ENCODE measurements around the gene LRRK1. TPM values are rescaled to one million over a fixed set of nuclear protein-coding genes. Genes with fewer than 3 reads are reported as not detected.

Gene LRRK1
- total and polyA plus RNA-seq, 12 donors = 1.5 to 8.1 (median 2.0) TPM

DNA sequence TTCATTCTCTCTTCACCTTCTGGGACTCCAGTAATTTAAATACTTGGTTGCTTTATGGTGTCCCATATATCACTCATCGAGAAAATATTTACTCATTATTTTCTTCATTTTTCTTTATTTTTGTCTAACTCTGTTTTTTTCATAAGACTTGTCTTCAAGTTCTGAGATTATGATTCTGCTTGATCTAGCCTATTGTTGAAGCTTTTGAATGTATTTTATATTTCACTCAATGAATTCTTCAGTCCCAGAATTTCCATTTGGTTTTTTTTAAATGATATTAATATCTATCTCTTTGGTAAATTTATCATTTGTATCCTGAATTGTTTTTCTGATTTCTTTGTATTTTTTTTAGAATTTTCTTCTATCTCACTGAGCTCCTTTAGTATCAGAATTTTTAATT, 117.0 kb downstream of the LRRK1 start:
- ATAC-seq (no peak), DNase-seq (no peak)
- Histone ChIP-seq H3K9me3 (peaks cover 0 to 44% (median 14%) of the 10 kb centered on the region in 11 donors), H3K4me1 (peaks cover 0 to 9% (median 0%) of the 10 kb centered on the region in 9 donors), H3K27me3 (peaks cover 0 to 7% (median 0%) of the 10 kb centered on the region in 7 donors), H3K4me3 (no peak overlapping the region), H3K36me3 (peaks cover 0 to 38% (median 0%) of the 10 kb centered on the region in 9 donors), H3K27ac (no peak overlapping the region)
- intact Hi-C loops (cut with DNase I) = no loop called here
- TF ChIP-seq, protein P1, sequence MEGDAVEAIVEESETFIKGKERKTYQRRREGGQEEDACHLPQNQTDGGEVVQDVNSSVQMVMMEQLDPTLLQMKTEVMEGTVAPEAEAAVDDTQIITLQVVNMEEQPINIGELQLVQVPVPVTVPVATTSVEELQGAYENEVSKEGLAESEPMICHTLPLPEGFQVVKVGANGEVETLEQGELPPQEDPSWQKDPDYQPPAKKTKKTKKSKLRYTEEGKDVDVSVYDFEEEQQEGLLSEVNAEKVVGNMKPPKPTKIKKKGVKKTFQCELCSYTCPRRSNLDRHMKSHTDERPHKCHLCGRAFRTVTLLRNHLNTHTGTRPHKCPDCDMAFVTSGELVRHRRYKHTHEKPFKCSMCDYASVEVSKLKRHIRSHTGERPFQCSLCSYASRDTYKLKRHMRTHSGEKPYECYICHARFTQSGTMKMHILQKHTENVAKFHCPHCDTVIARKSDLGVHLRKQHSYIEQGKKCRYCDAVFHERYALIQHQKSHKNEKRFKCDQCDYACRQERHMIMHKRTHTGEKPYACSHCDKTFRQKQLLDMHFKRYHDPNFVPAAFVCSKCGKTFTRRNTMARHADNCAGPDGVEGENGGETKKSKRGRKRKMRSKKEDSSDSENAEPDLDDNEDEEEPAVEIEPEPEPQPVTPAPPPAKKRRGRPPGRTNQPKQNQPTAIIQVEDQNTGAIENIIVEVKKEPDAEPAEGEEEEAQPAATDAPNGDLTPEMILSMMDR (IDR thresholded peaks at IDR 0.05) = no peak
- 90 to 96% methylated on average over 1 of the region's 1 CpG for WGBS, 2 donors

DNA sequence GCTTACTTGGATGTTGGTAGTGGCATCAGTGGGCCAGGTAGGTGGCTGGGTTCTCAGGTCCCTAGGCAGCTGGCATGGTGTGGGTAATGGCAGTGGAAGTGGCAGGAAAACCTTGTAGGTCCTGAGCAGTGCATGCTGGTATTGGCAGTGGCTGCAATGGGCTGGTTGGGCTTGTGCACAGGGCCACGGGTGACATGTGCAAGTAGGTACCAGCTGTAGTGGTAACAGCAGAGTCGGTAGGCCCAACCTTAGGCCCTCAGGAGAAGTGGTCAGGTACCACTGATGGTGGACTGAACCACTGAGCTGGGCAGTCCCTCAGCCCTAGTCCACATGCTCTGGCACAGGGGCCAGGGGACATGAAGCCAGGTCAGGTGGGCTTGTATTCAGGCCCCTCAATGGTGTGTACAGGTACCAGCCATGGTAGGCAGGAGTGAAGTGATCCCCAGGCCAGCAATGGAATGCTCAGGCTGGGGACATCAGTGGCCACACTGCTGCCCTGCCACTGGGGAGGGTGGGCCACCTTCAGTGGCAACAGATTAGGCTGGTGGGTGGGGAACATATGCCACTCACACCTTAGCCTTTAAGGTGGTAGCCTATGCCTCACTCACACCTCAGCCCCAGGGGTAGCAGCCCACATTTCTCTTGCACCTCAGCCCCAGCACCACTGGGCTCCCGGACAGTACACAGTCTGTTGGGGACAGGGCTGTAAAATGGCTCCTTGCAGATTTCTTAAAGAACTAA, 118.1 kb downstream of the LRRK1 start:
- ATAC-seq = peak in 1 of 8 donors; percentile 20
- Histone ChIP-seq H3K9me3 (peaks cover 0 to 49% (median 14%) of the 10 kb centered on the region in 11 donors), H3K4me3 (no peak overlapping the region), H3K27ac (no peak overlapping the region), H3K27me3 (peaks cover 0 to 7% (median 0%) of the 10 kb centered on the region in 7 donors), H3K36me3 (peaks cover 0 to 30% (median 0%) of the 10 kb centered on the region in 9 donors), H3K4me1 (peaks cover 0 to 9% (median 0%) of the 10 kb centered on the region in 9 donors)
- TF ChIP-seq, protein P1 (IDR thresholded peaks at IDR 0.05) = no peak
- DNase-seq = peak in 1 of 2 donors; percentile 2
- whole genome bisulfite sequencing, 2 donors = 94 to 96% methylated on average over 3 of the region's 3 CpGs
- intact Hi-C loops (cut with DNase I) = no loop called here

DNA sequence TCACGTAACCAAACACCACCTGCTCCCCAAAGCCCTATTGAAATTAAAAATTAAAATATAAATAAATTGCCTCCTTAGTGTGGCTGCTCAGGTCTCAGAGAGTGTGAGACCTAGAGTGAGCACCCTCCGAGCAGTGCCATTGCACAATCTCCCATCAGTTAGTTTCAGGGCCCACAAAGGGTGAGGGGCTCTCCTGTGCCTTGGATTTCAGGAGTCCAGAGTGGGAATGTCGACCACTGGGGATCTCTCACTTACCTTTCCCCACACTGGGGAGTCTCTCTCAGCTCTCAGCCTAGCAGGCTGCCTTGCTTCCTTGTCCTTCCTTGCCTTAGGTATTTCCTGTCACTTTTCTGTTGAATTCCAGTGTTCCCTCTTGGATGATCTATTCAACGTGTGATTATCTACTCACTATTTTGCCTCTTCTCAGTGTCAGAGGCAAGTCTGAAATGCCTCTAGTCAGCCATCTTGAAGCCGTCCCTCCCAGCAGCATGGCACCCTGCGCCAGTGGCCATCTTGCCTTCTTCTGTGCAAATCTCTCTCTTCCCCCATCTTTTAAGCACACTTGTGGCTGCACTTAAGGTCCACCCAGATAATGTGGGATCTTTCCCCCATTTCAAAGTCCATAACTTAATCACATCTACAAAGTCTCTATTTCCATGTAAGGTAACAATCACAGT, 119.3 kb downstream of the LRRK1 start:
- Histone ChIP-seq H3K36me3 (peaks cover 0 to 33% (median 0%) of the 10 kb centered on the region in 9 donors), H3K4me3 (no peak overlapping the region), H3K27me3 (peaks cover 0 to 7% (median 0%) of the 10 kb centered on the region in 7 donors), H3K27ac (peak overlapping the region in 1 of 10 donors; percentile 11), H3K9me3 (peaks cover 0 to 49% (median 14%) of the 10 kb centered on the region in 11 donors), H3K4me1 (peaks cover 0 to 9% (median 0%) of the 10 kb centered on the region in 9 donors)
- TF ChIP-seq, protein P1 (IDR thresholded peaks at IDR 0.05) = no peak
- no peak for DNase-seq
- intact Hi-C loops (cut with DNase I) = no loop called here
- no peak for ATAC-seq
- 82 to 90% methylated on average over 6 of the region's 6 CpGs for WGBS, 2 donors

DNA sequence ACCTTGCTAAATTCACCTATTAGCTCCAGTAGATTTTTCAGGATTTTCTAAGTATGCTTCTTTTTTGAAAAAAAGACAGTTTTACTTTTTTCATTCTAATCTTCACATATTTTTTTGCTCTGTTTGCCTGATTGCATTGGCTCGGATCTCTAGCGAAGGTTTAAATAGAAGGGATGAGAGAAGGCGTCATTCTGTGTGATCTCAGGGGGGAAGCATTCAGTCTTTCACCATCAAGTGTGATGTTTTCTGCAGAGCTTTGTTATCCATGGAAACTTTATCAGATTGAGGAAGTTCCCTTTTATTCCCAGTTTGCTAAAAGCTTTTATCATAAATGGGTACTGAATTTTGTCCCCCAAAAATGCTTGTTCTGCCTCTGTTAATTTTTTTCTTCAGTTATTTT, 120.3 kb downstream of the LRRK1 start:
- peaks cover 0 to 9% (median 0%) of the 10 kb centered on the region in 9 donors for H3K4me1 ChIP-seq
- no peak overlapping the region for H3K4me3 ChIP-seq
- peak in 2 of 8 donors; percentile 57 to 73 for ATAC-seq
- intact Hi-C loops (cut with DNase I) = no loop called here
- H3K9me3 ChIP-seq = peaks cover 0 to 39% (median 14%) of the 10 kb centered on the region in 11 donors
- WGBS, 2 donors = 50 to 57% methylated on average over 3 of the region's 3 CpGs
- TF ChIP-seq, protein P1 (IDR thresholded peaks at IDR 0.05) = no peak
- peaks cover 0 to 7% (median 0%) of the 10 kb centered on the region in 7 donors for H3K27me3 ChIP-seq
- peak overlapping the region in 3 of 10 donors; percentile 12 to 59 (median 15) for H3K27ac ChIP-seq
- peaks cover 0 to 35% (median 0%) of the 10 kb centered on the region in 9 donors for H3K36me3 ChIP-seq
- DNase-seq = peak in 1 of 2 donors; percentile 8

All from heart right ventricle (tissue), 16 donors.